ENCODE results near the gene SYF2.
"Not testable (repeated sequence)": the region's sequence is repeated elsewhere in the genome, so short reads cannot be mapped to it uniquely, and the experiment has no call there.

SYF2 gene

GRCh38 chr1:25245809-25246599 lies 13.7 kb upstream of the SYF2 start:
- H3K9ac ChIP-seq (ENCODE audit: low read length in 2 of 2) = peak overlapping the region; percentile 99 to 100
- no peaks in the 10 kb centered on the region for H3K9me3 ChIP-seq (ENCODE audit: control insufficient read depth in 2 of 2, low read length in 2 of 2)
- H3K27me3 ChIP-seq (ENCODE audit: control insufficient read depth in 1 of 2, insufficient read depth in 2 of 2, low read length in 2 of 2) = no peaks in the 10 kb centered on the region
- peaks cover 8 to 32% of the 10 kb centered on the region in 2 donors for H3K36me3 ChIP-seq (ENCODE audit: control insufficient read depth in 2 of 2, insufficient read depth in 2 of 2, low read length in 2 of 2)
- peak overlapping the region; percentile 90 to 99 for H3K4me3 ChIP-seq (ENCODE audit: low read length in 2 of 2)
- peaks cover 16% of the 10 kb centered on the region for H3K4me1 ChIP-seq (ENCODE audit: control insufficient read depth, insufficient read depth, low read length)
- H3K27ac ChIP-seq (ENCODE audit: low read length) = peak overlapping the region; percentile 98

- no peaks in the 10 kb centered on the region for H3K27me3 ChIP-seq (ENCODE audit: control insufficient read depth in 1 of 2, insufficient read depth in 2 of 2, low read length in 2 of 2)
- no peak overlapping the region for H3K27ac ChIP-seq (ENCODE audit: low read length)
- H3K4me1 ChIP-seq (ENCODE audit: control insufficient read depth, insufficient read depth, low read length) = peaks cover 21% of the 10 kb centered on the region
- no peaks in the 10 kb centered on the region for H3K9me3 ChIP-seq (ENCODE audit: control insufficient read depth in 2 of 2, low read length in 2 of 2)
- H3K9ac ChIP-seq (ENCODE audit: low read length in 2 of 2) = peak overlapping the region in 1 of 2 donors; percentile 55
- H3K36me3 ChIP-seq (ENCODE audit: control insufficient read depth in 2 of 2, insufficient read depth in 2 of 2, low read length in 2 of 2) = peaks cover 8 to 32% of the 10 kb centered on the region in 2 donors
- peak overlapping the region; percentile 90 to 99 for H3K4me3 ChIP-seq (ENCODE audit: low read length in 2 of 2)
Measured at GRCh38 chr1:25245393-25245792, 13.1 kb upstream of the SYF2 start.

- Histone ChIP-seq H3K9me3 (ENCODE audit: control insufficient read depth in 2 of 2, low read length in 2 of 2) (no peaks in the 10 kb centered on the region), H3K9ac (ENCODE audit: low read length in 2 of 2) (no peak overlapping the region), H3K36me3 (ENCODE audit: control insufficient read depth in 2 of 2, insufficient read depth in 2 of 2, low read length in 2 of 2) (peaks cover 8 to 32% of the 10 kb centered on the region in 2 donors), H3K4me3 (ENCODE audit: low read length in 2 of 2) (no peak overlapping the region), H3K27me3 (ENCODE audit: control insufficient read depth in 1 of 2, insufficient read depth in 2 of 2, low read length in 2 of 2) (no peaks in the 10 kb centered on the region), H3K4me1 (ENCODE audit: control insufficient read depth, insufficient read depth, low read length) (peaks cover 31% of the 10 kb centered on the region), H3K27ac (ENCODE audit: low read length) (no peak overlapping the region)
Measured at GRCh38 chr1:25243907-25244306, 11.6 kb upstream of the SYF2 start.

- H3K27ac ChIP-seq (ENCODE audit: low read length) = peak overlapping the region; percentile 89
- peak overlapping the region; percentile 75 to 82 for H3K4me3 ChIP-seq (ENCODE audit: low read length in 2 of 2)
- peaks cover 19% of the 10 kb centered on the region for H3K4me1 ChIP-seq (ENCODE audit: control insufficient read depth, insufficient read depth, low read length)
- H3K9me3 ChIP-seq (ENCODE audit: control insufficient read depth in 2 of 2, low read length in 2 of 2) = no peaks in the 10 kb centered on the region
- peaks cover 6 to 26% of the 10 kb centered on the region in 2 donors for H3K36me3 ChIP-seq (ENCODE audit: control insufficient read depth in 2 of 2, insufficient read depth in 2 of 2, low read length in 2 of 2)
- peak overlapping the region; percentile 56 to 89 for H3K9ac ChIP-seq (ENCODE audit: low read length in 2 of 2)
- no peaks in the 10 kb centered on the region for H3K27me3 ChIP-seq (ENCODE audit: control insufficient read depth in 1 of 2, insufficient read depth in 2 of 2, low read length in 2 of 2)
Measured at GRCh38 chr1:25239681-25240541, 7.6 kb upstream of the SYF2 start.

GRCh38 chr1:25238046-25238445 lies 5.7 kb upstream of the SYF2 start:
- Histone ChIP-seq H3K4me1 (ENCODE audit: control insufficient read depth, insufficient read depth, low read length) (peaks cover 25% of the 10 kb centered on the region), H3K27me3 (ENCODE audit: control insufficient read depth in 1 of 2, insufficient read depth in 2 of 2, low read length in 2 of 2) (no peaks in the 10 kb centered on the region), H3K9ac (ENCODE audit: low read length in 2 of 2) (no peak overlapping the region), H3K27ac (ENCODE audit: low read length) (no peak overlapping the region), H3K36me3 (ENCODE audit: control insufficient read depth in 2 of 2, insufficient read depth in 2 of 2, low read length in 2 of 2) (peaks cover 6 to 8% of the 10 kb centered on the region in 2 donors), H3K4me3 (ENCODE audit: low read length in 2 of 2) (no peak overlapping the region), H3K9me3 (ENCODE audit: control insufficient read depth in 2 of 2, low read length in 2 of 2) (no peaks in the 10 kb centered on the region)

GRCh38 chr1:25236261-25236660 lies 4.0 kb upstream of the SYF2 start:
- H3K27me3 ChIP-seq (ENCODE audit: control insufficient read depth in 1 of 2, insufficient read depth in 2 of 2, low read length in 2 of 2); H3K36me3 ChIP-seq (ENCODE audit: control insufficient read depth in 2 of 2, insufficient read depth in 2 of 2, low read length in 2 of 2); H3K9ac ChIP-seq (ENCODE audit: low read length in 2 of 2); H3K27ac ChIP-seq (ENCODE audit: low read length); H3K4me3 ChIP-seq (ENCODE audit: low read length in 2 of 2); H3K9me3 ChIP-seq (ENCODE audit: control insufficient read depth in 2 of 2, low read length in 2 of 2): not testable (repeated sequence)
- H3K4me1 ChIP-seq (ENCODE audit: control insufficient read depth, insufficient read depth, low read length) = peaks cover 31% of the 10 kb centered on the region

GRCh38 chr1:25235411-25235810 lies 3.1 kb upstream of the SYF2 start:
- not testable (repeated sequence) for H3K9ac ChIP-seq (ENCODE audit: low read length in 2 of 2); H3K9me3 ChIP-seq (ENCODE audit: control insufficient read depth in 2 of 2, low read length in 2 of 2); H3K4me3 ChIP-seq (ENCODE audit: low read length in 2 of 2); H3K27ac ChIP-seq (ENCODE audit: low read length); H3K27me3 ChIP-seq (ENCODE audit: control insufficient read depth in 1 of 2, insufficient read depth in 2 of 2, low read length in 2 of 2); H3K36me3 ChIP-seq (ENCODE audit: control insufficient read depth in 2 of 2, insufficient read depth in 2 of 2, low read length in 2 of 2)
- H3K4me1 ChIP-seq (ENCODE audit: control insufficient read depth, insufficient read depth, low read length) = peaks cover 28% of the 10 kb centered on the region

GRCh38 chr1:25232866-25233784 lies 823 bp upstream of the SYF2 start:
- Histone ChIP-seq H3K27me3 (ENCODE audit: control insufficient read depth in 1 of 2, insufficient read depth in 2 of 2, low read length in 2 of 2) (no peaks in the 10 kb centered on the region), H3K27ac (ENCODE audit: low read length) (peak overlapping the region; percentile 96), H3K36me3 (ENCODE audit: control insufficient read depth in 2 of 2, insufficient read depth in 2 of 2, low read length in 2 of 2) (peaks cover 20 to 21% of the 10 kb centered on the region in 2 donors), H3K9ac (ENCODE audit: low read length in 2 of 2) (peak overlapping the region; percentile 96 to 98), H3K4me3 (ENCODE audit: low read length in 2 of 2) (peak overlapping the region; percentile 96 to 99), H3K9me3 (ENCODE audit: control insufficient read depth in 2 of 2, low read length in 2 of 2) (no peaks in the 10 kb centered on the region), H3K4me1 (ENCODE audit: control insufficient read depth, insufficient read depth, low read length) (peaks cover 18% of the 10 kb centered on the region)

GRCh38 chr1:25223471-25223870 lies 8.8 kb downstream of the SYF2 start:
- no peak overlapping the region for H3K27ac ChIP-seq (ENCODE audit: low read length)
- no peak overlapping the region for H3K4me3 ChIP-seq (ENCODE audit: low read length in 2 of 2)
- H3K27me3 ChIP-seq (ENCODE audit: control insufficient read depth in 1 of 2, insufficient read depth in 2 of 2, low read length in 2 of 2) = no peaks in the 10 kb centered on the region
- no peaks in the 10 kb centered on the region for H3K9me3 ChIP-seq (ENCODE audit: control insufficient read depth in 2 of 2, low read length in 2 of 2)
- peaks cover 40 to 47% of the 10 kb centered on the region in 2 donors for H3K36me3 ChIP-seq (ENCODE audit: control insufficient read depth in 2 of 2, insufficient read depth in 2 of 2, low read length in 2 of 2)
- H3K4me1 ChIP-seq (ENCODE audit: control insufficient read depth, insufficient read depth, low read length) = no peaks in the 10 kb centered on the region
- no peak overlapping the region for H3K9ac ChIP-seq (ENCODE audit: low read length in 2 of 2)

- Histone ChIP-seq H3K36me3 (ENCODE audit: control insufficient read depth in 2 of 2, insufficient read depth in 2 of 2, low read length in 2 of 2) (peaks cover 35 to 40% of the 10 kb centered on the region in 2 donors), H3K27me3 (ENCODE audit: control insufficient read depth in 1 of 2, insufficient read depth in 2 of 2, low read length in 2 of 2) (no peaks in the 10 kb centered on the region), H3K9me3 (ENCODE audit: control insufficient read depth in 2 of 2, low read length in 2 of 2) (no peaks in the 10 kb centered on the region), H3K9ac (ENCODE audit: low read length in 2 of 2) (no peak overlapping the region), H3K4me1 (ENCODE audit: control insufficient read depth, insufficient read depth, low read length) (no peaks in the 10 kb centered on the region), H3K27ac (ENCODE audit: low read length) (no peak overlapping the region), H3K4me3 (ENCODE audit: low read length in 2 of 2) (no peak overlapping the region)
Measured at GRCh38 chr1:25222606-25223005, 9.7 kb downstream of the SYF2 start.

All from stomach smooth muscle (tissue), 2 donors.